GM12875 (cell line): ENCODE measurements around the gene LCN15.

Experiments used
- H3K4me3 ChIP-seq: one replicate; pipeline ENCODE4 v1.5.1; 2011; ENCODE audit warnings: low read depth, low read length, control low read depth
- CTCF ChIP-seq: IDR thresholded peaks from 2 replicates; pipeline ENCODE4 v1.5.1; 2011; ENCODE audit warnings: low read depth, mild to moderate bottlenecking, control low read depth, inconsistent platforms, low read length, moderate library complexity, borderline replicate concordance; ENCODE audit not compliant: insufficient read depth

Gene LCN15

GRCh38 chr9:136748666-136749611, 15.4 kb downstream of the LCN15 start:
- TF ChIP-seq CTCF: no peak
- no peak overlapping the region for H3K4me3 ChIP-seq

- TF ChIP-seq CTCF: no peak
Measured at GRCh38 chr9:136748201-136748600, 16.1 kb downstream of the LCN15 start, which contains the start of gene LCN6. Gene LCN6 (minus strand): TSS chr9:136748525. CDS start chr9:136748483, 42 bp downstream.

GRCh38 chr9:136747161-136748060, 16.9 kb downstream of the LCN15 start:
- no peak overlapping the region for H3K4me3 ChIP-seq
- TF ChIP-seq CTCF: no peak

More at GRCh38 chr9:136748201-136748600, 16.1 kb downstream of the LCN15 start, which contains the start of gene LCN6:
- H3K4me3 ChIP-seq: no peak within 1 kb of the TSS

- no peak for TF ChIP-seq CTCF
- H3K4me3 ChIP-seq: no peak overlapping the region
Measured at GRCh38 chr9:136746621-136747020, 17.7 kb downstream of the LCN15 start.

GRCh38 chr9:136746155-136746490, 18.2 kb downstream of the LCN15 start:
- H3K4me3 ChIP-seq: no peak overlapping the region
- no peak for TF ChIP-seq CTCF

GRCh38 chr9:136745389-136746154, 18.7 kb downstream of the LCN15 start:
- no peak for TF ChIP-seq CTCF
- no peak overlapping the region for H3K4me3 ChIP-seq
